ENCODE results near the gene OXTR.

OXTR gene

GRCh38 chr3:8764528-8764927 lies 4.9 kb downstream of the OXTR start:
- Histone ChIP-seq H3K36me3 (ENCODE audit: control insufficient read depth in 2 of 2, insufficient read depth in 1 of 2, low read length in 2 of 2) (no peaks in the 10 kb centered on the region), H3K27ac (ENCODE audit: extremely low read depth, low read depth, low read length) (no peak overlapping the region), H3K4me3 (ENCODE audit: low read depth, low read length) (no peak overlapping the region), H3K4me1 (ENCODE audit: control insufficient read depth, insufficient read depth, low read length) (no peaks in the 10 kb centered on the region), H3K9me3 (ENCODE audit: control insufficient read depth, insufficient read depth, low read depth, low read length) (no peaks in the 10 kb centered on the region)
- TF ChIP-seq ZBTB26 (tag by site-specific recombination; optimal IDR thresholded peaks at IDR 0.05): no peak
- no peak for TF ChIP-seq ZNF248 (tag by site-specific recombination; IDR thresholded peaks at IDR 0.05)
- no peak for TF ChIP-seq ZNF660 (tag by site-specific recombination; IDR thresholded peaks at IDR 0.05)
- TF ChIP-seq ZNF324 (tag by site-specific recombination; IDR thresholded peaks at IDR 0.05): no peak
- TF ChIP-seq MYNN (tag by site-specific recombination; IDR thresholded peaks at IDR 0.05; ENCODE audit: borderline replicate concordance): no peak
- no peak for TF ChIP-seq OVOL3 (tag by site-specific recombination; IDR thresholded peaks at IDR 0.05)
- TF ChIP-seq ZNF426 (tag by site-specific recombination; IDR thresholded peaks at IDR 0.05): no peak
- TF ChIP-seq PBX3 (CRISPR knock-in tag; IDR thresholded peaks at IDR 0.05): no peak
- TF ChIP-seq ZNF202 (tag by site-specific recombination; IDR thresholded peaks at IDR 0.05; ENCODE audit: borderline replicate concordance): no peak
- TF ChIP-seq KLF1 (tag by site-specific recombination; IDR thresholded peaks at IDR 0.05): no peak
- ChIA-PET POLR2A (no interaction called here), CTCF (interaction anchor here (1.0 kb wide), 1 partner anchor 102 kb away, joined by 3 read pairs; no protein-coding TSS in a partner anchor)

- no peak for TF ChIP-seq ZBTB20 (tag by site-specific recombination; IDR thresholded peaks at IDR 0.05)
- TF ChIP-seq ZNF664 (tag by site-specific recombination; IDR thresholded peaks at IDR 0.05): no peak
- no peak for TF ChIP-seq ZNF792 (tag by site-specific recombination; IDR thresholded peaks at IDR 0.05)
- no peak for TF ChIP-seq ZNF488 (tag by site-specific recombination; IDR thresholded peaks at IDR 0.05)
- no peak for TF ChIP-seq ZNF146 (tag by site-specific recombination; IDR thresholded peaks at IDR 0.05)
- no peak for TF ChIP-seq ZIC2 (tag by site-specific recombination; IDR thresholded peaks at IDR 0.05)
- ChIA-PET CTCF (interaction anchor here (0.9 kb wide), 1 partner anchor 176 kb away, joined by 5 read pairs; no protein-coding TSS in a partner anchor), POLR2A (no interaction called here)
- Histone ChIP-seq H3K4me3 (ENCODE audit: low read depth, low read length) (no peak overlapping the region), H3K4me1 (ENCODE audit: control insufficient read depth, insufficient read depth, low read length) (no peaks in the 10 kb centered on the region), H3K36me3 (ENCODE audit: control insufficient read depth in 2 of 2, insufficient read depth in 1 of 2, low read length in 2 of 2) (no peaks in the 10 kb centered on the region), H3K27ac (ENCODE audit: extremely low read depth, low read depth, low read length) (no peak overlapping the region), H3K9me3 (ENCODE audit: control insufficient read depth, insufficient read depth, low read depth, low read length) (no peaks in the 10 kb centered on the region)
Observed at GRCh38 chr3:8762607-8763377, 6.6 kb downstream of the OXTR start.

GRCh38 chr3:8761866-8762265 lies 7.5 kb downstream of the OXTR start:
- Histone ChIP-seq H3K4me1 (ENCODE audit: control insufficient read depth, insufficient read depth, low read length) (no peaks in the 10 kb centered on the region), H3K4me3 (ENCODE audit: low read depth, low read length) (no peak overlapping the region), H3K9me3 (ENCODE audit: control insufficient read depth, insufficient read depth, low read depth, low read length) (no peaks in the 10 kb centered on the region), H3K36me3 (ENCODE audit: control insufficient read depth in 2 of 2, insufficient read depth in 1 of 2, low read length in 2 of 2) (no peaks in the 10 kb centered on the region), H3K27ac (ENCODE audit: extremely low read depth, low read depth, low read length) (no peak overlapping the region)
- ChIA-PET POLR2A (no interaction called here), CTCF (no interaction called here)
- no peak for TF ChIP-seq ZNF292 (tag by site-specific recombination; IDR thresholded peaks at IDR 0.05; ENCODE audit: borderline replicate concordance, low read depth)
- no peak for TF ChIP-seq SETDB1 (IDR thresholded peaks at IDR 0.05; ENCODE audit: insufficient read length, low read length)
- no peak for TF ChIP-seq ZNF473 (tag by site-specific recombination; IDR thresholded peaks at IDR 0.05)
- TF ChIP-seq ZBTB6 (tag by site-specific recombination; IDR thresholded peaks at IDR 0.05): no peak
- TF ChIP-seq ZNF211 (tag by site-specific recombination; IDR thresholded peaks at IDR 0.05; ENCODE audit: low read depth): no peak
- TF ChIP-seq ZSCAN5A (tag by site-specific recombination; IDR thresholded peaks at IDR 0.05): no peak
- TF ChIP-seq ZNF366 (tag by site-specific recombination; conservative IDR thresholded peaks at IDR 0.05): no peak
- no peak for TF ChIP-seq ZNF548 (tag by site-specific recombination; IDR thresholded peaks at IDR 0.05)
- no peak for TF ChIP-seq ZNF677 (tag by site-specific recombination; IDR thresholded peaks at IDR 0.05)
